K562 (cell line): Measurements from ENCODE around the gene ANKRD60. TPM values are rescaled to one million over a fixed set of nuclear protein-coding genes. Genes with fewer than 3 reads are reported as not detected.

Experiments used
- CBX3 ChIP-seq, 2 experiments: IDR thresholded peaks; 1 replicate in 1 of 2; 2 replicates in 1 of 2; pipeline ENCODE4 v1.6.1; 2012; ENCODE audit warnings: inconsistent platforms in 2 of 2, low read length in 2 of 2, borderline replicate concordance in 1 of 2, control low read depth in 1 of 2
- CREB5 ChIP-seq: fragments of 250-450 bp; sonication (Bioruptor Pico); IDR thresholded peaks from 2 replicates; pipeline ENCODE4 v1.5.0; 2020; ENCODE audit warnings: mild to moderate bottlenecking
- DIDO1 ChIP-seq: fragments of 450-650 bp; IDR thresholded peaks from 2 replicates; pipeline ENCODE4 v1.6.1; 2016; ENCODE audit warnings: low read depth, missing biosample characterization, missing genetic modification characterization
- GTF2B ChIP-seq: IDR thresholded peaks from 2 replicates; pipeline ENCODE4 v1.6.1; 2011; ENCODE audit not compliant: insufficient read length; ENCODE audit errors: extremely low read depth
- HDAC6 ChIP-seq: IDR thresholded peaks from 2 replicates; pipeline ENCODE4 v1.6.1; 2012; ENCODE audit warnings: low read depth, mild to moderate bottlenecking, control low read depth, inconsistent platforms, low read length, moderate library complexity
- HDAC8 ChIP-seq: fragments of 450-650 bp; IDR thresholded peaks from 2 replicates; pipeline ENCODE4 v1.6.1; 2016; ENCODE audit warnings: mild to moderate bottlenecking, missing genetic modification characterization, moderate library complexity, missing compliant biosample characterization
- MAX ChIP-seq: sonication (generic); formaldehyde crosslinking; IDR thresholded peaks from 2 replicates; pipeline ENCODE4 v1.9.0; 2022; ENCODE audit warnings: mild to moderate bottlenecking, missing genetic modification reagents
- MITF ChIP-seq: IDR thresholded peaks from 2 replicates; pipeline ENCODE4 v1.6.1; 2014; ENCODE audit warnings: antibody characterized with exemption
- NR3C1 ChIP-seq: sonication (generic); formaldehyde crosslinking; IDR thresholded peaks from 2 replicates; pipeline ENCODE4 v1.8.1; 2022; ENCODE audit warnings: missing genetic modification reagents
- PCBP1 ChIP-seq: fragments of 200-400 bp; formaldehyde crosslinking; IDR thresholded peaks from 2 replicates; pipeline ENCODE4 v1.6.1; 2018; ENCODE audit warnings: mild to moderate bottlenecking, low read depth, low read length; ENCODE audit not compliant: poor library complexity, severe bottlenecking
- PHB ChIP-seq: fragments of 250-450 bp; sonication (Bioruptor Pico); IDR thresholded peaks from 2 replicates; pipeline ENCODE4 v1.5.0; 2021
- PKNOX1 ChIP-seq: fragments of 450-650 bp; IDR thresholded peaks from 2 replicates; pipeline ENCODE4 v1.6.1; 2016
- POLR3G ChIP-seq: IDR thresholded peaks from 2 replicates; pipeline ENCODE4 v1.6.1; 2011; ENCODE audit not compliant: insufficient read length, insufficient replicate concordance; ENCODE audit errors: extremely low read depth
- PRPF4 ChIP-seq: fragments of 200-400 bp; formaldehyde crosslinking; IDR thresholded peaks from one replicate; pipeline ENCODE4 v1.6.1; 2017; ENCODE audit warnings: low read length, low read depth, mild to moderate bottlenecking; ENCODE audit not compliant: insufficient read depth, poor library complexity, severe bottlenecking
- TAF9B ChIP-seq: fragments of 450-650 bp; IDR thresholded peaks from 2 replicates; pipeline ENCODE4 v1.6.1; 2018; ENCODE audit warnings: mild to moderate bottlenecking; ENCODE audit not compliant: partially characterized antibody
- THRAP3 ChIP-seq: fragments of 450-650 bp; IDR thresholded peaks from 2 replicates; pipeline ENCODE4 v1.6.1; 2016; ENCODE audit warnings: mild to moderate bottlenecking, inconsistent platforms, borderline replicate concordance
- ZBTB8A ChIP-seq: fragments of 450-650 bp; IDR thresholded peaks from 2 replicates; pipeline ENCODE4 v1.6.1; 2018; ENCODE audit warnings: mild to moderate bottlenecking, moderate library complexity; ENCODE audit not compliant: partially characterized antibody
- ZNF146 ChIP-seq: IDR thresholded peaks from one replicate; pipeline ENCODE4 v1.6.1; 2018; ENCODE audit warnings: missing compliant biosample characterization; ENCODE audit not compliant: unreplicated experiment
- polyA plus RNA-seq, 8 experiments: library from polyadenylated mRNA; depleted of rRNA in 4 of 8; stranded (reverse) in 5 of 8; unstranded in 3 of 8; fragments of >200 nt; fragmentation: Nextera tagmentation in 2 of 8; fragmentation: Illumina TruSeq in 1 of 8; extraction: Ambion mirVana in 2 of 8; extraction: Trizol in 1 of 8; gene quantifications; 2 replicates each; pipeline versions ENCODE4 v1.2.1 to v1.2.3, GENCODE V29; 2011 to 2014; ENCODE audit warnings: inconsistent platforms in 1 of 8, missing spikeins in 1 of 8
- total RNA-seq, 7 experiments: library from RNA; depleted of rRNA in 6 of 7; stranded (reverse); fragments of >200 nt in 6 of 7; fragmentation: Illumina TruSeq in 2 of 7; extraction: Trizol in 2 of 7; gene quantifications; 2 replicates each; pipeline versions ENCODE4 v1.2.1 to v1.2.3, GENCODE V29; 2011 to 2021; ENCODE audit warnings: low replicate concordance in 1 of 7

ANKRD60 gene
- total and polyA plus RNA-seq, 9 of the 15 experiments (the other 6 are each of a cell fraction or from before 2014, with no cell fraction given): not detected

GRCh38 chr20:58209652-58210397, 18.6 kb downstream of the ANKRD60 start (continued):
- no peak for TF ChIP-seq HDAC6
- TF ChIP-seq TAF9B: no peak
- no peak for TF ChIP-seq CREB5 (CRISPR knock-in tag)
- 0 out of 2 replicates have a peak, but pooled peaks have one; percentile 29 for TF ChIP-seq PKNOX1
- no peak for TF ChIP-seq GTF2B
- no peak for TF ChIP-seq PHB (CRISPR knock-in tag)
- TF ChIP-seq PRPF4: peak; percentile 35
- no peak for TF ChIP-seq THRAP3
- TF ChIP-seq MAX (CRISPR knock-in tag): peak; percentile 20; the same call in 1 of the 2 replicates
- TF ChIP-seq HDAC8 (tag): no peak
- TF ChIP-seq ZNF146: no peak
- no peak for TF ChIP-seq CBX3 (IDR thresholded peaks at IDR 0.05; ENCODE audit: borderline replicate concordance in 1 of 2, low read length in 2 of 2)
- TF ChIP-seq MITF: no peak
- 0 out of 2 replicates have a peak, but pooled peaks have one; percentile 55 for TF ChIP-seq NR3C1 (CRISPR knock-in tag)
- no peak for TF ChIP-seq ZBTB8A
- TF ChIP-seq PCBP1: peak; percentile 73
- TF ChIP-seq DIDO1 (tag): no peak
- no peak for TF ChIP-seq POLR3G
